K562 (cell line): ENCODE results near the gene SON. TPM values are rescaled to one million over a fixed set of nuclear protein-coding genes. Genes with fewer than 3 reads are reported as not detected.
A peak's percentile ranks its signal among the peaks of the same experiment; 100 is the strongest.

Experiments used
- CREB1 ChIP-seq, 2 experiments: sonication (generic) in 1 of 2; formaldehyde crosslinking in 1 of 2; IDR thresholded peaks; 2 replicates each; pipeline versions ENCODE4 v1.6.1 to v1.8.0; 2012 to 2022; ENCODE audit warnings: inconsistent platforms in 1 of 2, mild to moderate bottlenecking in 1 of 2, missing genetic modification reagents in 1 of 2, moderate library complexity in 1 of 2
- DIDO1 ChIP-seq: fragments of 450-650 bp; IDR thresholded peaks from 2 replicates; pipeline ENCODE4 v1.6.1; 2016; ENCODE audit warnings: low read depth, missing biosample characterization, missing genetic modification characterization
- ELK3 ChIP-seq: fragments of 450-650 bp; formaldehyde crosslinking; IDR thresholded peaks from 2 replicates; pipeline ENCODE4 v1.4.0; 2020; ENCODE audit warnings: mild to moderate bottlenecking
- ETV1 ChIP-seq: fragments of 450-650 bp; conservative IDR thresholded peaks from 2 replicates; pipeline ENCODE4 v1.6.1; 2016; ENCODE audit warnings: missing genetic modification characterization, control low read depth, low read depth, missing compliant biosample characterization
- GABPA ChIP-seq: fragments of 200-800 bp; sonication (Bioruptor generic); conservative IDR thresholded peaks from 2 replicates; pipeline ENCODE4 v1.6.1; 2016; ENCODE audit warnings: low read depth, missing genetic modification characterization, missing compliant biosample characterization
- ILK ChIP-seq: fragments of 450-650 bp; IDR thresholded peaks from 2 replicates; pipeline ENCODE4 v1.6.1; 2016; ENCODE audit warnings: missing genetic modification characterization, low read depth, mild to moderate bottlenecking, missing compliant biosample characterization, moderate library complexity, borderline replicate concordance
- KLF6 ChIP-seq: fragments of 250-450 bp; sonication (Bioruptor Pico); IDR thresholded peaks from 2 replicates; pipeline ENCODE4 v1.4.0; 2020; ENCODE audit warnings: mild to moderate bottlenecking, moderate library complexity, borderline replicate concordance
- SFPQ ChIP-seq: fragments of 200-400 bp; formaldehyde crosslinking; IDR thresholded peaks from 2 replicates; pipeline ENCODE4 v1.6.1; 2017; ENCODE audit warnings: mild to moderate bottlenecking, low read depth, low read length, moderate library complexity
- TAL1 ChIP-seq: fragments of 450-650 bp; IDR thresholded peaks from 2 replicates; pipeline ENCODE4 v1.6.1; 2016; ENCODE audit warnings: mild to moderate bottlenecking
- TRIM28 ChIP-seq: fragments of 450-650 bp; IDR thresholded peaks from 2 replicates; pipeline ENCODE4 v1.6.1; 2017
- ZMIZ1 ChIP-seq, 2 experiments: fragments of 150-350 bp in 1 of 2; IDR thresholded peaks; 2 replicates each; pipeline ENCODE4 v1.6.1; 2012 to 2016; ENCODE audit warnings: low read depth in 2 of 2, low read length in 2 of 2, mild to moderate bottlenecking in 1 of 2, moderate library complexity in 1 of 2
- ZNF232 ChIP-seq: sonication (generic); formaldehyde crosslinking; IDR thresholded peaks from 2 replicates; pipeline ENCODE4 v1.8.0; 2022; ENCODE audit warnings: mild to moderate bottlenecking, missing genetic modification reagents
- ZNF263 ChIP-seq: sonication (generic); formaldehyde crosslinking; IDR thresholded peaks from 2 replicates; pipeline ENCODE4 v1.8.0; 2022; ENCODE audit warnings: mild to moderate bottlenecking, missing genetic modification reagents, borderline replicate concordance
- ZNF280A ChIP-seq: fragments of 450-650 bp; IDR thresholded peaks from 2 replicates; pipeline ENCODE4 v1.6.1; 2018; ENCODE audit warnings: mild to moderate bottlenecking, low read depth; ENCODE audit not compliant: partially characterized antibody
- ZNF695 ChIP-seq: fragments of 450-650 bp; formaldehyde crosslinking; IDR thresholded peaks from 2 replicates; pipeline ENCODE4 v1.4.0; 2020; ENCODE audit warnings: mild to moderate bottlenecking, moderate library complexity
- polyA plus RNA-seq, 8 experiments: library from polyadenylated mRNA; depleted of rRNA in 4 of 8; stranded (reverse) in 5 of 8; unstranded in 3 of 8; fragments of >200 nt; fragmentation: Nextera tagmentation in 2 of 8; fragmentation: Illumina TruSeq in 1 of 8; extraction: Ambion mirVana in 2 of 8; extraction: Trizol in 1 of 8; gene quantifications; 2 replicates each; pipeline versions ENCODE4 v1.2.1 to v1.2.3, GENCODE V29; 2011 to 2014; ENCODE audit warnings: inconsistent platforms in 1 of 8, missing spikeins in 1 of 8
- total RNA-seq, 7 experiments: library from RNA; depleted of rRNA in 6 of 7; stranded (reverse); fragments of >200 nt in 6 of 7; fragmentation: Illumina TruSeq in 2 of 7; extraction: Trizol in 2 of 7; gene quantifications; 2 replicates each; pipeline versions ENCODE4 v1.2.1 to v1.2.3, GENCODE V29; 2011 to 2021; ENCODE audit warnings: low replicate concordance in 1 of 7

SON gene
- total and polyA plus RNA-seq, 9 of the 15 experiments (the other 6 are each of a cell fraction or from before 2014, with no cell fraction given) = 105 to 742 (median 187) TPM

DNA sequence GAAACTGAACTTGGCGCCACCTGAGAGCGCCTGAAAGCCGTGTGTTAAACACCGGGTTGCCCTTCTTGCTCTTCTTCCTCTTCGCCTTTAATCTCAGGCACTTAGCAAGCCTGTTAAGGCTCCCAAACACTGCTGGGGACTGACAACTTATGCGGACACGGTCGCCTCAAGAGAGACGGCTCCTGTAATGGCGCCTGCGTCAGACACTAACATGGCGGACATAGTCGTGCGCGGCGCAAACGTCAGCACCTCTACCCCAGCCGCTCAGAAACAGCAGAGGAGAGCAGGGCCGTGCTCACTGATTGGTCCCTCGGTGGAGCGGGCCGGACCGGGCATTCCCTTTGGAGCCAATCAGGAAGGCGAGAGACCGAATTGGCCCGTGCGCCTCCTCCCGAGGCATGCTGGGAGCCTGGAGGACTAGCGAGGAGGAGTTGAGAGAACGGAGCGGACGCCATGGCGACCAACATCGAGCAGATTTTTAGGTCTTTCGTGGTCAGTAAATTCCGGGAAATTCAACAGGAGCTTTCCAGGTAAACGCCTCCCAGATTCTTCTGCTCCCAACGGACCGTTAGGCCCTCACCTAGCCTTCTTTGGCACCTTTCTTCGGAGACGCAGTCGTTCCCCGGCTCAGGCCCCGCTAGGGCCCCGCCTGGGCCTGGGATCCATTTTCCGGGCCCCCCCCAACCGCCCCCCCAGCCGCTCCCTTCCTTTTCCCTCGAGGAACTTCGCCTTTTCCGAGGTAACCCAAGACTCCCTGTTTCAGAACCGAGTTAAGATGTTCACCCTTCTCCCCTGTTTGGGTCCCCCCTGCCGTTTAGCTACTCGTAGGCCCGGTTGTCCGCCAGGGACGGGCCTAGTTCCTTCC lies at the start of gene SON (continued):
- TF ChIP-seq ZNF280A = no peak
- no peak; the same call in 1 of the 2 replicates for TF ChIP-seq TRIM28
- no peak for TF ChIP-seq TAL1
- peak; percentile 62 for TF ChIP-seq DIDO1
- TF ChIP-seq ZNF232 = no peak; the same call in 1 of the 2 replicates
- 0 out of 2 replicates have a peak, but pooled peaks have one; percentile 62 for TF ChIP-seq KLF6 (CRISPR knock-in tag)
- no peak; a peak in 1 of 4 replicates for TF ChIP-seq ZMIZ1 (IDR thresholded peaks at IDR 0.05; ENCODE audit: low read depth in 2 of 2, low read length in 2 of 2)
- no peak for TF ChIP-seq ZNF695 (CRISPR knock-in tag)
- TF ChIP-seq ELK3 (CRISPR knock-in tag) = no peak
- no peak for TF ChIP-seq ILK
- no peak; the same call in 1 of the 2 replicates for TF ChIP-seq ETV1
- TF ChIP-seq CREB1 (IDR thresholded peaks at IDR 0.05) = peak; percentile 86
- peak; percentile 90 for TF ChIP-seq CREB1 (CRISPR knock-in tag; IDR thresholded peaks at IDR 0.05)
- TF ChIP-seq SFPQ = no peak
- 0 out of 2 replicates have a peak, but pooled peaks have one; percentile 60 for TF ChIP-seq GABPA (tag)
- TF ChIP-seq ZNF263 (CRISPR knock-in tag) = peak; percentile 99
